GM18951 (cell line): Measurements from ENCODE around the gene ANKRD13B.

ENCODE experiments used
- POLR2A ChIP-seq: IDR thresholded peaks from 4 replicates; pipeline ENCODE4 v1.6.1; 2011; ENCODE audit warnings: mild to moderate bottlenecking; ENCODE audit not compliant: insufficient read length, insufficient read depth; ENCODE audit errors: extremely low read depth
- in situ Hi-C: fragments of 300-500 bp; cut with MboI; formaldehyde crosslinking; loops from one replicate; pipeline ENCODE4 v1.12.0; 2022; ENCODE audit warnings: low sequenced_read_pairs, mixed read lengths, inconsistent platforms; ENCODE audit not compliant: unreplicated experiment

ANKRD13B gene

DNA sequence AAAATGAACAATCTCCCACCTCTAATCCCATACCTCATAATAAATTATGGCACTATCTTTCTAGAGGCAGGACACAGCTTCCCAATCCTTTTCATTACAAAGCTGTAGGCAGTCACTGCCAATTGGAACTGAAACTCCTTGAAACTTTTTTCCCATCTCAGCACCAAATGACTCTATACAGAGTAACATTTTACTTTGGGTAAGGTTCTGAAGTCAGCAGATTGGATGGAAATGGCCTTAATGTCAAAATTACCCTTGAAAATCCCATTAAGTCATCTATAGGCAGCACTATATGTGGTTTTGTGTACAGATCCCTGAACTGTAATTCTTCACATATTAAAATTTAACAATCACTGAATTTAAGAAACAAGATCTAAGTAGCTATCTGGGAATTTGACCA is 60.0 kb downstream of the ANKRD13B start:
- in situ Hi-C loops = no loop called here
- TF ChIP-seq POLR2A = no peak

DNA sequence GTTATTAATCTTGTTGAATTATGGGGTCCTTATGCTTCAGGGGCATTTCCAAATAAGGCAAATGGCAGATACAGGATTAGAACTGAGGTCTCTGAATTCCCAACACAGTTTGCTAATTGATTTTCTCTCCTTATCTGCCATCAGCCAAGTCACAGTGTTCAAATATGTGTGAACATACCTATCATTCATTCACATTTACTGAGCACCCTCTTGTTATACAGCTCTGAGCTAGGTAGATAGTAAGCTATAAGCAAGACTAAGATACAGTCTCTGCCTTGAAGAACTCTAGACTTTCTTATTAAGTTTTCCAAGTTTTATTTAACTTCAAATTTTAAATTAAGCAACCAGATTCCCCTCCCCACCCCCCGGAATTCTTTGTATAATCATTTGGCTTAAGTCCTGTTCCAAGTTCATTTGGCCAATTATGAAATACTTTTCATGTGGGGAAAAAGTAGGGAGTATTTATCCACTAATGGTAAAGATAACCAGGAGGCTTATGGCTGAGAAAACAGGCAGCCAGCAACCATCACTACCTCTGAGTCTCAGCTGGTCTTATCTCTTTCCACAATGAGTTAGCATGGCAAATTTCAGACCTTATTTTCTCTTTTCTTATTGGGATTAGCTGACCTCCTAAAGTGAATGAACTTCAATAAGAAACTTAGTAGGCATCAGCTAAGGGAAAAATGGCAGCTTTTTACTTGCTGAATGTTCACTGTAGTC is 61.2 kb downstream of the ANKRD13B start:
- in situ Hi-C loops = no loop called here
- TF ChIP-seq POLR2A = no peak

DNA sequence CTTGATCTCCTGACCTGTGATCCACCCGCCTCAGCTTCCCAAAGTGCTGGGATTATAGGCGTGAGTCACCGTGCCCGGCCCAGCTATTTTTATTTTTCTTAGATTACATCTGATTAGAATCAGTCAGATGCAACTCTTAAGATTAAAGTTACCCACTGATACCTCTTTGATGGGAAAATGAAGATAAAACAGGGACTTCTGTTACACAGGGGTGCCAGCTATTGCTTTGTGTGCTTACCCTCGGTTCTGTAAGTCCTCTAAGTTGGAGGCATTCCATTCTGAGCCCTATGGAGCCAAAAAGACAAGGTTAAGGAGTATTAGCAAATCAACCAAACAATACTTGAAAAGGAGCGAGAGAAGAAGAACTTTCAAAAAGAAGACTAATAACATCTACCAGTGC is 62.4 kb downstream of the ANKRD13B start:
- no peak for TF ChIP-seq POLR2A
- in situ Hi-C loops = no loop called here

- in situ Hi-C loops = no loop called here
- no peak for TF ChIP-seq POLR2A
These were observed 66.2 kb downstream of the ANKRD13B start for GRCh38 chr17:29659155-29659554.

- in situ Hi-C loops = no loop called here
- TF ChIP-seq POLR2A = no peak
These were observed 68.3 kb downstream of the ANKRD13B start for GRCh38 chr17:29661213-29661612.

DNA sequence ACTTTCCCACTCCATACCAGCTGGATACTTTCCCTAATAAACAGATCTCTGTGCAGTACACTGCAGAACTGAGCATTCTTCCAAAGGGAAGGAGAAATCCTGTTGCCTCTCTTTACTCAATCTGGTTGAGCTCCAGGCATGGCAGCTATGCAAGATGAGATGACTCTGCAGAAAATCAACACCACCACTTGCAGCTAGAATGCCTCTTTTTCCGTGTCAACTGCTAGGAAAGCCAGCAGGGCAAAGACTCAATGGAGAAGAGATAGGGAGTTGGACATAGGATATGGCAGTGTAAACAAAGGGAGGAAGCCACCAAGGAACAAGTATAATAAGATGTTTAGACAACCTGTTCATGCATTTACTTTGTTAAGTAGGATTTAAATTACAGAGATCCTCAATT is 70.2 kb downstream of the ANKRD13B start:
- no peak for TF ChIP-seq POLR2A
- in situ Hi-C loops = no loop called here
